HG02970 (cell line): ENCODE data around the gene RELL1.
A peak's percentile ranks its signal among the peaks of the same experiment; 100 is the strongest.
"Not testable (repeated sequence)": the region's sequence is repeated elsewhere in the genome, so short reads cannot be mapped to it uniquely, and the experiment has no call there.

Experiments used
- ATAC-seq: cut with Tn5 transposase; IDR thresholded peaks from one replicate; pipeline ENCODE4 v1.9.1; 2021; ENCODE audit warnings: mild to moderate bottlenecking, moderate library complexity, moderate number of reproducible peaks; ENCODE audit not compliant: unreplicated experiment, low FRiP score

RELL1 gene

DNA sequence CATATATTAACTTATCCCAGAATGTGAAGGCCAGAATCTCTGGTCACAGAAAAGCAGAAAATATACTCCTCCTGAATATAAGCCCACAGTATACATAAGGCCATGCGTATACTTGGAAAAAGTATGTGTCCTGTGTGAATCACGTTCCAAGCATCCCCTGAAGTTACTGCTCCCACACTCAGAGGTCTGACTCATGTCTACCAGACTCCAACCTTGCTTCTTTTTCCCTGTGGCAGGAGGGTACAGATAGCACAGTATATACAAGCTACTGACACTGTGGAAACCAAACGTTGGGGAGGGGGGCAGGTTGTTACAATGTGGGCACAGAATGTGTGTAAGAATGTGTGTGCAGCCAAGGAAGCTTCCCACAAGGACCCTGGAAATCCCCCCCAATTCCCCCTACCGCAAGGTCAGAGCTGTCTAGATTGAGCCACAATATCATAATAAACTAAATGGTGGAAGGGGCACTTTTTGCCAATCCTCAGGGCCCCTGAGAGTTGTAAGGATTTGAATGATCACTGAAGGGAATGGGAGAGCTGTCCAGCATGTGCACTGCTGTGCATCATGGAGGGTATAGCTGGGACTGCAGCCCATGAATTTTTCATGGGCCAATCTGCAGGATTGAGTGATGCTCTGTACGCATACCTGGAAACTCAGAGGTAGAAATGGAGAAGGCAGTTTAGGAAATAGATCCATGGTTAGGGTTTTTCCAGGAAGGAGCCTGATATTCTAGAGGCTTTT is 7.4 kb upstream of the RELL1 start:
- no peak for ATAC-seq

DNA sequence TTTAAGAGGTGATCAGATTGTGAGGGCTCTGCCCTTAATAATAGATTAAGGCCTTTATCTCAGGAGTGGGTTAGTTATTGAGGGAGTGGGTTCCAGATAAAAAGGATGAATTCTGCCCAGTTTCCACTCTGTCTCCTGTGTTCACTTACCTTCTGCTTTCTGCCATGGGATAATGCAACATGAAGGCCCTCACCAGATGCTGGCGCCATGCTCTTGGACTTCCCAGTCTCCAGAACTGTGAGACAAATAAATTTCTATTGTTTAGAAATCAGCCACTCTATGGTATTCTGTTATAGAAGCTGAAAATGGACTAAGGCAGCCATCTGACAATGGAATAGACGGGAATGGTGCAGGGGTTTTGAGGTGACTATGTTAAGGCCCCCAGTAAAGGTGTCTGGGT is 6.9 kb upstream of the RELL1 start:
- ATAC-seq: no peak

DNA sequence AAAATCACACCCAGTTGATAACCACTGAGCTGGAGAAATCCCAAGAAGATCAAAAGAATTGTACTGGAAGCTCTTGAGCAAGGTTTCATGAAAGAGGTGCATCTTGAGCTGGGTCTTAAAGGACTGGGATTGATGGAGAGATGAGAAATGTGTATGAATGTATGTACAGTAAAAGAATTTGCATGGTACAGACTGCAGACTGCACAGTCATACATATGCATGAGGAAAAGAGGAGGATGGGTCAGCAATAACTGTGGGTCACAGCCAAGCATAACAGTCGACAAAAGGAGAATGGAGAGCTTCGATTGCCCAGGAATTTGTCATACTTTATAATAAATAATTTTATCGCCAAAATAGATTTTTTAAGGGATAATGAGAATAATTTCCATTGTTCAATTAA is 4.8 kb upstream of the RELL1 start:
- no peak for ATAC-seq

DNA sequence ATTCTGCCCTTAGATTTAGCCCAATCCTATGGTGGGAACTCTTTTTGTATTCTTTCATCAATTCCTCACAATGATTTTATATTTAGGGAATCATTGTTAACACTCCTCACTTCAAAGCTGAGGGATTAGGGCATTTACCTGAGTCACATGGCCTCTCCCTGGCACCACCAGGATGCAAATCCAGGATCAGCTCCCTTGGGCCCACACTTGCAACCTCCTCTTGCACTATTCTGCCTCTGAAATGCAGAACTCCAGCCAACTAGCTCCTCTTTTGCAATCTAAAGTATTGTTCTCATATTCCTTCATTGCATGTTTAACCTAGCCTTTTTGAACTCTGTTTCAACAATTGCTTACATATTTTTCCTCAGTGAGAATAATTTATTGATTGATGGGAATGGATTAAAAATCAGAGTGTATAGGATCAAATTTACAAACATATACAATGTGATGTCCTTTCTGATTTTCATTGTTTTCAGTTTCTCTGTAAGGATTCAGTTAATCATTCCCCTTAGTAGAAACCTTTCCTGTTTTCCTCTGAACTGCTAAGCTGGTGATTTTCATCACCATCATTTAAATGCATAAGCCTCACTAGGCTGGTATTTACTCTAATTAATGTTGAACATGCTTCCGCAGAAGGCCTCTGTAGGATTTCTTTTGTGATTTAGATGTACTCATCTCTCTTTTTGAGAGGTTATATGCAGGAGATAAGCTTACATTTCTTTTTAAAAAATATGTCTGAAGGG is 3.3 kb upstream of the RELL1 start:
- ATAC-seq: no peak

DNA sequence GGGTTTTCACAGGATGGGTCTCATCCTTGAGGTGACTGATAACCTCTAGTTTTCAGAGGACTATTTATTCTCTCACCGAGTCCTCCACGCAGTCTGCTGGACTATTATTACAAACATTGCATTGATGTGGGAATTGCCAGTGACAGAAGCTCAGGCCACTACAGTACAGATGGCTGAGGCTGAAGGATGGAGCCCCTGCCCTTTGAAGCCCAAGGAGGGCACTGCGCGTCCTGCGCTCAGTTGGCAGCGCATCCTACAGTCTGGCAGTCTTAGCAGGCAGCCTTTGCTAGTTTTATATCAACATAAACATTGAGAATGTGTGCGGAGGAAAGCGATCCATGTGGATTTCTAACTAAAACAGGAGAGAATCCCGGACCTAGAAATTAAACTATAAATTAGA is 1.5 kb upstream of the RELL1 start:
- ATAC-seq: no peak

DNA sequence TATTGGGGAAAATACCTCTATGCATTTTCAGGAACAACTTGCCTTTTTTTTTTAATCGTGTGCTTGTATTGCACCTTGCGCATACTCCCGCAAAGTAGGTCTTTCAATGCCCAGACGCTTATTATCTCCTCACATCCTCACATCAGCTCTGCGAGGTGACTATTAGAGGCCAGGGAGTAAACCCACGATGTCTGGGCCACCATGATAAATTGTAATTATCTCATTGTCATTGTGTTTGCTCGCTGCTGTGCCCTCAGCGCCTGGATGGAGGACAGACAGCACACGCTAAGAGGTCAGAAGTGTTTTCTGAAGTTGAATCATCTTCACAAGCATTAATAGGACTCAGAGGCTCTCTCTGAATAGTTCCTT is 1.0 kb upstream of the RELL1 start:
- no peak for ATAC-seq

DNA sequence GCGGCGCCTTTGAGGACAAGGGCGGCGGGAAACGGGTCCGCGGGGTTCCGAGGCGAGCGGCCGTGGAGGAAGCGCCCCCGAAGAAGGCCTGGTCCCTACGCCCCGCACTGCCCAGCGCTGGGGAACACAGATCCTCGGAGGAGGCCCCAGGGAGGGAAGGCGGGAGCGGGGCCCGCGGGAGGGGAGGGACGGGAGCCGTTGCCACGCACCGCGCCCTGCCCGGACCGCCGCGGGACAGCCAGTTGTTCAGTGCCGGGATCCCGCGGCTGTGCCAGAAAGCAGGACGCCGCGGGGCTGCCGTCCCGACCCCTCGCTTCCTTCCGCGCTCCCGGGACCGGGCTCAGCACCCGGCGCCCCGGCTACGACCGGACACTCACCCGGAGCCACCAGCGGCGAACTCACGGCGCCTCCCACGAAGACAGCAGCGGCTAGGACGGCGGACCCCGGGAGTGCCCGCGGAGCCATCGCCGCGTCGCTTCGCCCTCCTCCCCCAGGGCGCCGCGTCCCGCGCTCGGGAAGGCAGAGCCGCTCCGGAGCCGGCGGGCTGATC is 278 bp downstream of the RELL1 start:
- peak; percentile 5 for ATAC-seq

DNA sequence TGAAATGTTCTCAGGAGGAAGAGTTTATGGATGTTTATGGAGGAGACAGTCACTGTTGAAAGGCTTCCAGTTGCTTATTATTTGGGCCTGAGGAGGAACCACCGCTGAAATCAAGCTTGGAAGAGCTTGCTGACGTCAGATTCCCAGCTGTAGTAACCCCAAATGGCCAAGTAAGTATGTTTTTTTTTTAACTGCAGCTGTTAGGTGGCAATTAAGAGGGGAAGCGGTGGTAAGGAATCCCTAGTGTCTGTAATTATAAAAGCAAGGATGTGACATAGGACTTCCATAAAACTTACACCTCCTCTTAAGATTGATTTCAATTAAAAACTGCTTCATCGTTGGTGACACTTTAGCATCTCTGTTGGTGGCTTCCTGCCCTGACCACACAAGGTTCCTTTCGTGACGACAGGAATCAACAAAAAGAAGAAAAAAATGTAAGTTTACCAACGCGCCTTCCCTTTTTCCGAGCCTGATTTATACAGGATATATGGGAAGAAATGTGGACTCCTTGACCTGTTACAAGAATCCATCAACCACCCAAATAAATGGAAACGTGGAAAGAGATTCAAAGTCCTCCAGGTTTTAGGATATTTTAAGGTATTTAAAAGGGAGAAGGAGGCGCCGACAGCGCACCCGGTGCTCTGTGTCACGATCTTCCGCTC is 884 bp downstream of the RELL1 start:
- ATAC-seq: no peak

DNA sequence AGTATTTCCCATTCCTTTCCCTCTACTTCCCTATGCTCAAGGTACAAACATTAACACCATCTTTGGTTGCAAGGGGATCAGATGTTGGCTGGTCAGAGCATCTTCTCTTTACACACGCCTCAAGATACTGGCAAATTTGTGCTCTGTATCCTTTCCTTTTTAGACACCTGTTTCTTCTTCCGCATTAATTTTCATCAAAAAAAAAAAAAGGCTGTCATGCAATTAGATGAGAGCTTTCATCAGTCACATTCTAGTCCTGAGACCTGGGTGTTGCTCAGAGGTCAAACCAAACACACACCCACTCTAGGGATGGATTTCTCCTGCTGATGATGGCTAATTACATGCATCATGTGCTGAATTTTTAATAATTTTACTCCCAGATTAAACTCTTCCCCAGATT is 2.0 kb downstream of the RELL1 start:
- no peak for ATAC-seq

DNA sequence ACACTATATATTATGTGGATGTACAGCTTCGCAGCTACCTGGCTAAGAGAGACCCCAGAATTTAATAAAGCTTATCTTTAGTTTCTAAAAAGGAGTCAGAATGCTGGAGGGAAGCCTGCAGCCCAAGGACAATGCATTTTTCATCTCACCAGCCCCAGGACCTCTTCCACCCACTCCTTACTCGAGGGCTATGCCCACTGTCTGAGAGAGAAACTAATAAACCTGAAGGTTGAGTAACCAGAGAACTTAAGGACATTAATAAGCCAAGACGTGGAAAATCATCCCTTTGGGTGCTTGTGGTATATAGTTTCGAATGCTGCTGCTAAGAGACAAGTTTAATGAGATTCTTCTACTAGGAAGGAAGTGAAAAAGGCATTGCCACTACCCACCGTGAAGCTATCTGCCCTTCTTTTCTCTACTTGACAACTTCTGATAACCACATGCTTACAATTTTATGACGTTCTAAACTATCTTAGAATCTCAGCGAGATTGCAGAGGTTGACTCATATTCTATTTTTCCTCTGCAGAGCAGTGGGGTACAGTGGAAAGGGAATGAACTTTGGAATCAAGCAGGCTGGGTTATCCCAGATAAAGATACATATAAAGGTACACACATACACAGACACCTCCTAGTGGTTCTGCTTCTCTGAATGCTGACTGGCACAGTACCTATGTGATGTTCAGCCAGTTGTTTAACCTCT is 3.3 kb downstream of the RELL1 start:
- no peak for ATAC-seq

DNA sequence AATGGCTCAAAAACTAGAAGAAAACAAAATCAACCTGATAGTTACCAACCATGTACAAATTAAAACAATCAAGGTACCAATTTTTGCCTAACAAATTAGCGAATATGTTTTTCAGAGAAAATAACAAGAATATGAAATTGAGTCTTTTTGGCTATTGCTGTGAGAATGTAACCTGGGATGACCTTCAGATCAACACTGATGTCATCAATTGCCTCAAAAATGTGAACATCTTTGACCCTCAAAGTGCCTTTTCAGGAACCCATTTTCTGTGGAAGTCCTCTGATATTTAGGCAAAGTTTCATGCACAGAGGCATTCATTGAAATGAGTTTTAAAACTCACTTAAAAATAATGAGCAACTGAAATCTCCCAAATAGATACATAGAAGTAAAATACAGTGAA is 6.1 kb downstream of the RELL1 start:
- ATAC-seq: no peak

DNA sequence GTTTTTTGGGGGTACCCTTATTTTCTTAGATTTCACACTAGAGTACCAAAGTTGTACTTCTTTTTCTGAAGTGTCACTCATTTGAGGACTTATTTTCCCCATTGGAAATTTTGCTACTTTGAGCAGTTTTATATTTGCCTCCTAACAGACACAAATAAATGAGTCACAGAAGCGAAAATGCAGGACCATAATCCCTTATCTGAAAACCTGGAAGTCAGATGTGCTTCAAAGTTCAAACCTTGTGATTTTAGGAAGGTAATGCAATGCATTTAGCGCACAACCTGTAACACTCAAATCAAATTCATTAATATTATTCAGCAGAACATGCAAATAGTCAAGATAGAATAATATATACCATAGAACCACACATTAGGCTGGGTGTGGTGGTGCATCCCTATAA is 6.9 kb downstream of the RELL1 start:
- no peak for ATAC-seq

DNA sequence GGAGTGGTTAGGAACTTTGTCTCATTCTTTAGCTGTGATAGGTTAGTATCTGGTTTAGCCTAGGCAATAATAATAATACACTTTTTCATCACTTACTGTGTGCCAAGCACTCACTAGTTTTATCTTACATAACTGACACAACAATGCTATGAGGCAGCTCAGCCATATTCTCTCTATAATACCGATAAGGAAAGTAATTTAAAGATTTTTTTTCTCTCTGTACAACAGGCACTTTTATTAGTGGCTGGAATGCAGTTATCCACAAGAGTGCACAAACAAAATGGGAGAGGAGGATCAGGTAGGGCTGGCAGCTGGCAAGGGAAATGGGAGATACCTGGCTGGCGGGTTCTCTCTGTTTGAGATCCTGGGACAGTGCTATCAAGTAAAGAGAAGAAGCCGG is 7.6 kb downstream of the RELL1 start:
- no peak for ATAC-seq

DNA sequence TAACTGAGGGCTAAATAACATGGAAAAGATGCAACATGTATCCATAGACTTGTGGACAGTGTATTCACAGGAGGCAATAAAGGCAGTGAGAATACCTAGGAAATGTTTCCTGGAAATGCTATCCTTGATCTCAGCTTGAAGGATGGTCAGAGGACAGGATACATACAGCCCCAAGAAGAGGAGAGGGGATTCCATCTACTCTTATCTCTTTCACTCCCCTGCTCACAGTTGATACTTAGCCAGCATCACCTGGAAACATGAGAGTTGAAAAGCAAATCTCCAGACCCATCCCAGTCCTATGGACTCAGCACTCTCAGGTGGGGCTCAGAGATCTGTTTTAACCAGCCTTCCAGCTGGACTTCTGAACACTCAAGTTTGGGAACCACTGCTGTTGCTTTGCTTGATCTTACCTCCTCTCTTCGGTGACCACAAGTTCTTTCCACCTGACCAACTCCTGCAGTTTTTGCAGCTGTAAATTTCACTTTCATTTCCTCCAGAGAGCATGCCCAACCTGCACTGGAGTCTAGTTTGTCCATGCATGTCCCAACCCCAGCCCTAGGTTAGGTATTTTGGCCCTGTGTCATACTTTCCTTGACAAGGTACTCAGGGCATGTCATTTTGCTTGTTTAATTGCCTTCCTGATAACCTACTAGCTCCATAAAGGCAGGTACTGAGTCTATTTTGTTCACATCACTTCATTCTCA is 10.4 kb downstream of the RELL1 start:
- peak; percentile 88 for ATAC-seq

DNA sequence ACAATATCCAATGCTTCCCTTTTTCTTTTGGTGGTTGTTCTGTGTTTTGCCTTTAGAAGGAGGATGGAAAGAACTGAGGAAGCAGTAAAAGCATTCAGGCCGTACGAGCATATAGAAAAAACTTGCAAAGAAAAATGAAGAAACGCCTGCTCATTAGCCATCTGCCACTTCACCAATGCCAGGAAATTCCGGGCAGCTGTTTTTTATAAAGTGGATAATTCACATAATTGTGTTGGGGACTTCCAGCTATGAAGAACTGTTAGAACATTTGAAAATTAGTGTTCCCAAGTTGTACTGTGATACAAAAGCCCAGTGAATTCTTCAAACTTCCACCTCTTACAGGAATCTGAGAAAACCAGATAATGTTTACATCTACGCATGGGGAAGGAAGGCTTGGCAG is 11.7 kb downstream of the RELL1 start:
- no peak for ATAC-seq

DNA sequence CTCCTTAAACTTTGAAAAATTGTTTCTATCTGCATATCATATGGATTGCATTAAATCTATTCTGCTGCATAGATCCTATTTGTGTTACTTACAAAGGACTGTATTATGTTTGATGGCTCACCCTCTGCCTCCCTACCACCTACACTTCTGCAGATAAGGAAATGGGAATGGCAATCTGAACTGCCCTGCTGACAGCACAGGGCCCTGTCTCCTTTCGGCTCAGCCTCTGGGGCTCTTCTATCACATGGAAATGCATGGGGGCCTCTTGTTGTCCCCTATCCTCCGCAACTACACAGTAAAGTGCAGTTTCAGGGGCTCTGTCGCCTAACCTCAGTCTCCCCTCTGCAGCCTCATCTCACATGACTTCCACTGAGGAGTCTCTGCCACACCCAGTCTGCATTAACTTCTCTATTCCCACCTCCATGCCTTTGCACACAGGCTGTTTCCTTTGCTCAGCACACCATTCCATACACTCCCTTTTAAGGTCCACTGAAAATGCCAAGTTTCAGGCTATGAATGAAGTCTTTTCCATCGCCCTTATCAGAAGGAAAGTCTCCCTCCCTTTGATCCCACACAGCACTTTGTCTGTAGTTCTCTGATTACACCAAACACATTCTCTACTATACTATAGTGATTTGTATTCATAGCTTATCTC is 12.5 kb downstream of the RELL1 start:
- no peak for ATAC-seq

DNA sequence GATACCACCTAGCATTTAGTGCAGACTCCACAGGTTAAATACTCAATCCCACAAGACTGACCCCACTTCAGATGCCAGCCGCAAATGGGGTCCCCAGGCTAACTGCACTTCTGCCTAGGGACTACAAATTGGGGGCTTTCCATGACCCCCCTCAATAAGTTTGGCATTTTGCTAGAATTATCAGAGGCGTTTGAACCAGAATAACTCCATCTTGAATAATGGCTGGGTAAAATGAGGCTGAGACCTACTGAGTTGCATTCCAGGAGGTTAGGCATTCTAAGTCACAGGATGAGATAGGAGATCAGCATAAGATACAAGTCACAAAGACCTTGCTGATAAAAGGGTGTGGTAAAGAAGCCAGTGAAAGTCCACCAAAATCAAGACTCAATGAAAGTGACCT is 15.1 kb downstream of the RELL1 start:
- ATAC-seq: no peak

DNA sequence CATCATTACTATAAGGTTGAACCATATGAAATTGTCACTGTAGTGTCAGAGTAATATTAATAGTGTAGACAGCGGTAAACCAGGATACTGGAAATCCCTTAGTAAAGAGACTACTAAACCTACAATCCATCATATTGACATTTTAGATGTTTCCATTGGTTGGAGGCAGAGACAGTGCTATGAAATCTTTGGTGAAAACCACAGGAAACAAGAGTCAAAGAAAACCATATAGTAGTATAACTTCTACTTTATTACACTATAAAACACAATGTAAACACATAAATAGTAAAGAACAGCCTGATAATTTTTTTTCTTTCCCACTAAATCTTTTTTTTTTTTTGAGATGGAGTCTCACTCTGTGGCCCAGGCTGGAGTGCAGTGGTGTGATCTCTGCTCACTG is 15.9 kb downstream of the RELL1 start:
- ATAC-seq: no peak

DNA sequence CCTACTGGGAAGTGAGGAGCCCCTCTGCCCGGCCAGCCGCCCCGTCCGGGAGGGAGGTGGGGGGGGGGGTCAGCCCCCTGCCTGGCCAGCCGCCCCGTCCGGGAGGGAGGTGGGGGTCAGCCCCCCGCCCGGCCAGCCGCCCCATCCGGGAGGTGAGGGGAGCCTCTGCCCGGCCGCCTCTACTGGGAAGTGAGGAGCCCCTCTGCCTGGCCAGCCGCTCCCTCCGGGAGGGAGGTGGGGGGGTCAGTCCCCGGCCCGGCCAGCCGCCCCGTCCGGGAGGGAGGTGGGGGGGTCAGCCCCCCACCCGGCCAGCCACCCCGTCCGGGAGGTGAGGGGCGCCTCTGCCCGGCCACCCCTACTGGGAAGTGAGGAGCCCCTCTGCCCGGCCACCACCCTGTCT is 17.1 kb downstream of the RELL1 start:
- ATAC-seq: not testable (repeated sequence)
